Smooth muscle cell of the brain vasculature (primary cell): Measurements from ENCODE around the gene SRXN1.

Experiments used
- DNase-seq: peaks from one replicate; pipeline ENCODE4 v3.0.0-alpha.2; 2012; ENCODE audit warnings: low read depth, low spot score

SRXN1 gene

GRCh38 chr20:607476-607875, 45.5 kb downstream of the SRXN1 start:
- no peak for DNase-seq

DNA sequence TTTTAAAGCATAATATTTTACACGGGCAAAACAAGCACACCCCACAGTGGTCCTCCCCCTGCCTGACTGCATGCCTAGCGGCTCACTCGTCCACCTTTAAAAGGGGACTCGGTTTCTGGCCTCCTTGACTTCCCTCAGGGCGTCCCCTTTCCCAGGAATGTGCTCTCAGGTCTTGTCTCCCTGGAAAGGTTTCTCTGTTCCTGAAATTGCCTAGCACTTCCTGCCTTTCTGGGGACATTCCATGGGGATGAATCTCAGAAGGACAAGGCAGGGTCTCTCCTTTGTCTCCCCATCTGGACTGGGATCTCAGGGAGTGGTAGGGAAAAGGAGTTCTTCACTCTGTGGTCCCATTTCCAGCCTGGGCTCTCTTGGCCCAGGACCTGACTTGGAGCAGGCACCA, 47.8 kb downstream of the SRXN1 start:
- DNase-seq, result no peak

- DNase-seq, result no peak
These were observed 49.8 kb downstream of the SRXN1 start for GRCh38 chr20:603116-603640.

DNA sequence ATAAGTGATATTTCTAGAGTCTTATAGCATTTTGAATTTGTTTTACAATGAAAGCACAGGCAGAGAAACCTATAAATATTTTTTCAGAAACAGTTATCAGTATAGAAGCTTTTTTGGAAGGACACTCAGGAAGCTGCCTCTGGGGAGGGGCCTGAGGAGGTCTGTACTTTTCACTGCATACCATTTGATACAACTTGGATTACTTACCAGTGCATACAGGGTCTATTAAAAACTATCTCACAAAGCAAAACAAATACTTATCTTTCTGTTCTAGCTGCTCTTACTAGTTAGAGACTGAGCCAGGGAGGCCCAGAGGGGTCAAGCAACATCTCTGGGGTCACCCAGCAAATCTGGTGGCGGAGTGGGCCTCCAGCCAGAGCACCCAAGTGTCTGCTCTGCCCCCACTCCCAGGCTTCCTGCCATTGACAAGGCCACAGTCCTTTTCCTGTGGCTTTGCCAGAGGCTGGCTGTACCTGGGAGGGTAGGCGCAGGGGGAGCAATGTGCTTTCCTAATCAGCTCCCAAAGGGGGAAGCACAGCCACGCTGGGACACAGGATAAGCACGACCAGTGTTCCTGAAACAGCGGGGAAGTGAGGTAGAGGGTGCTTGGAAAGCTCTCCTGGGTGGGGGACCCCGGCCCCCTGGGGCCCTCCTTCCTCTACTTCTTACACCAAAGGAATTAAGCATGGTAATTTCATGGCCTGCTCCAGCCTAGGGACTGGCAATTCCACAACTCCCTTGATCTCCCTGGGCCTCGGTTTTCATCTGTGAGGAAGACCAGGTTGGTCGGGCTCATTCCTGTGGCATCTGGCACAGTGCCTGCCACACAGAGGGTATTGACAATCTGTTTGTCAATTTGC, 50.7 kb downstream of the SRXN1 start:
- DNase-seq, result no peak

DNA sequence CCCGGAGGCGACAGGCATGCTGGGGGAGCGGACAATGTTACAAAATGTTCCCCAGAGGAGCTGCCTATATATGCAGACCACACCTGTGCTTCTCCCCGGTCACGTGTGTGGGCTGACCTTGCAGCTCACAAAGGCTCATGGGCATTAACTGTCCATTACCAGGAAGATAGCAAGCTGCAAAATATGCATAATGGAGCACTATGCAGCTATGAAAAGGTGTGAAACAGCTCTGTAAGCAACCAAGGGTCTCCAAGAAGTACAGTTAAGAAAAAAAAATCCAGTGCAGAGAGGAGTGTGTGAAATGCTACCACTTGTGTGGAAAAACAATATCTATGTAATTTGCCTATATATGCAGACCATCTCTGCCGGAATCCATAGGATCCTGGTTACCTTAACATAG, 52.3 kb downstream of the SRXN1 start:
- no peak for DNase-seq

GRCh38 chr20:600141-600540, 52.9 kb downstream of the SRXN1 start:
- no peak for DNase-seq

DNA sequence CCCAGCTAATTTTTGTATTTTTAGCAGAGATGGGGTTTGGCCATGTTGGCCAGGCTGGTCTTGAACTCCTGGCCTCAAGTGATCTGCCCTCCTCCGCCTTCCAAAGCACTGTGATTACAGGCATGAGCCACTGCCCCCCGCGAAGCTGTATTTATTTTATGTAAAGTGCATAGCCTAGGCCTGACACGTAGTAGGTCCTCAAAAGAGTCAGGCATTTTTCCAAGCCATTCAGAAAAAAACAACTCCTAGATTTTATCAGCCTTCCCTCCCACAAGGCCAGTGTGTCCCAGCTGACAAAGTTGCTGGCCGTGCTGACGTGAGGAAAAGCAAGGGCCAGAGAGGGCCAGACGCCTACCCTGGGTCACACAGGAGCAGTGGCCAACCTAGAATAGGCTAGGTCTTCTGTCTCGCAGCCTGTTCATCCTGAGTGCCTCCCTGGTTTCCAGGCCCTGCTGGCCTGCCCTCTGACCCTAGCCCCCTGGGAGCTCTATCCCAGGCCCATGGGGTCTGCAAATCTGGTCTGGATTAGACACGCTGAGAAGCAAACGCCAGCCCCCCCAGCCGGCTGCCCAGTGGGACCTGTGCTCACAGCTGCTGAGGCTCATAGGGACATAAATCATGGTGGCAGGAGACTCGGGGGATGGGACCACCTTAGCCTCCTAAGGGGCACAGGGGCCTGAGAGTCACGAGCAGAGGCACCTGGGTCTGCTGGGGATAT, 54.7 kb downstream of the SRXN1 start:
- no peak for DNase-seq

DNA sequence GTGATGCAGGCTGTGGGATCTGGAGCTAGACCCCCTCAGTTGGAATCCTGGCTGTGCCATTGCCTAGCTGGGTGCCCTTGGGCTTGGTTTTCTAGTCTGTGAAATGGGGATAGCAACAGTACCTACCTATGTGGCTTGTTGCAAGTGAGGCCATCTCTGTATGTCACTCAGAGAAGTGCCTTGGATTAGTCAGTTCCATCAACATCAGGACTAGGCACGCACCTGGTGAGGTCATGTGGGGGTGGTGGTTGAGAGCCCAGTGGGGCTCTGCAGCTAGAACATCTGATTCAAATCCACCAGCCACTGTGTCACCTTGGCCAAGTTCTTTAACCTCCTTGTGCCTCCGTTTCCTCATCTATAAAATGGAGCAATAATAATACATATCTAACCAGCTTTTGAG, 55.4 kb downstream of the SRXN1 start:
- no peak for DNase-seq
